Neural cell (in vitro differentiated cells): ENCODE measurements around the gene DIAPH2.

Experiments used
- CTCF ChIP-seq: fragments of 450-650 bp; IDR thresholded peaks from 2 replicates; pipeline ENCODE4 v1.5.1; 2014; ENCODE audit warnings: antibody characterized with exemption, mild to moderate bottlenecking, moderate library complexity; ENCODE audit not compliant: poor library complexity, severe bottlenecking
- EP300 ChIP-seq: fragments of 450-650 bp; conservative IDR thresholded peaks from 2 replicates; pipeline ENCODE4 v1.6.1; 2014; ENCODE audit warnings: antibody characterized with exemption, mild to moderate bottlenecking, moderate library complexity; ENCODE audit not compliant: poor library complexity, severe bottlenecking
- EZH2 ChIP-seq: fragments of 200-600, 300-800 bp; shearing (Covaris generic), sonication (generic); IDR thresholded peaks from 2 replicates; pipeline ENCODE4 v1.6.1; 2014; ENCODE audit warnings: antibody characterized with exemption, low read length, borderline replicate concordance, mild to moderate bottlenecking; ENCODE audit not compliant: insufficient read depth, poor library complexity, severe bottlenecking
- MXI1 ChIP-seq: fragments of 450-650 bp; conservative IDR thresholded peaks from 2 replicates; pipeline ENCODE4 v1.6.1; 2014; ENCODE audit warnings: antibody characterized with exemption, mild to moderate bottlenecking; ENCODE audit not compliant: poor library complexity, severe bottlenecking
- POLR2AphosphoS5 ChIP-seq: IDR thresholded peaks from 2 replicates; pipeline ENCODE4 v1.6.1; 2012
- REST ChIP-seq: IDR thresholded peaks from 2 replicates; pipeline ENCODE4 v1.6.1; 2012; ENCODE audit warnings: borderline replicate concordance
- SMC3 ChIP-seq: fragments of 450-650 bp; conservative IDR thresholded peaks from 2 replicates; pipeline ENCODE4 v1.6.1; 2014; ENCODE audit warnings: antibody characterized with exemption, mild to moderate bottlenecking, moderate library complexity; ENCODE audit not compliant: poor library complexity

GRCh38 chrX:97524340-97524739 is 839.7 kb downstream of the DIAPH2 start:
- TF ChIP-seq EP300 (no peak), CTCF (no peak), MXI1 (no peak), SMC3 (no peak), POLR2AphosphoS5 (no peak), EZH2 (no peak), REST (no peak)
